NCI-H2227 (cell line): ENCODE measurements around the gene LRRC3.

Experiments used
- DNase-seq: peaks from one replicate; lab custom pipeline; 2025; ENCODE audit not compliant: unreplicated experiment; lab: John Stamatoyannopoulos, UW

Gene LRRC3

DNA sequence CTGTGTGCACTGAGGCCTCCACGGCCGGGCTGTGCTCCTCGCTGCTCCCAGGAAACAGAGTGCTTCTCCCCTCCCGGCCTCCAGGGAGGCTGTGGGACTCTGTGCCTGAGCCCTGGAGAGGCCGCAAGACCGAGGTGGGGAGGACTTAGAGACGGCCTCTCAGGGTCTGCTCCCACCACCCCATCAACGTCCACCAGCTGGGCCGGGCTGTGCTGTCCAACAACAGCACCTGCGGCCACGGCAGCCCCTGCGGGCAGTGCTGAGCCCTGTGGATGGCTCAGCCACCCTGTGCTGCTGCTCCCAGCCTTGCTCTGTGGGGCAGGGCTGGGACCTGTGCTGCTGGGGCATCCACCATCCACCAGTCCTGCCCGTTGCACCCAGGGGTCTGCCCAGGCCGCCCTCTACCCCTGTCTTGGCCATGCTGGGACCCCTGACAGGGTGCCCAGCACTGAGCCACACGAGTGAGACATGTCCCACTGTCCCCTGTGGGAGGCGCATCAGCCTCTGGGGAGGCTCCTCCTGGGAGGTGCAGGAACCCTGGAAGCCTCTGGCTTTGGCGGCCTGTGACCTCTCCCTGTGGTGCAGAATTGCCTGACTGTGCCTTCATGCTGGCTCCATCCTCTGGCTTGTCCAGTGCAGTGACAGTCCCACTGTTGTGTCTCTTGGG, 31.2 kb upstream of the LRRC3 start:
- no peak for DNase-seq

- no peak for DNase-seq
These were observed 30.6 kb upstream of the LRRC3 start for GRCh38 chr21:44424608-44425306.

DNA sequence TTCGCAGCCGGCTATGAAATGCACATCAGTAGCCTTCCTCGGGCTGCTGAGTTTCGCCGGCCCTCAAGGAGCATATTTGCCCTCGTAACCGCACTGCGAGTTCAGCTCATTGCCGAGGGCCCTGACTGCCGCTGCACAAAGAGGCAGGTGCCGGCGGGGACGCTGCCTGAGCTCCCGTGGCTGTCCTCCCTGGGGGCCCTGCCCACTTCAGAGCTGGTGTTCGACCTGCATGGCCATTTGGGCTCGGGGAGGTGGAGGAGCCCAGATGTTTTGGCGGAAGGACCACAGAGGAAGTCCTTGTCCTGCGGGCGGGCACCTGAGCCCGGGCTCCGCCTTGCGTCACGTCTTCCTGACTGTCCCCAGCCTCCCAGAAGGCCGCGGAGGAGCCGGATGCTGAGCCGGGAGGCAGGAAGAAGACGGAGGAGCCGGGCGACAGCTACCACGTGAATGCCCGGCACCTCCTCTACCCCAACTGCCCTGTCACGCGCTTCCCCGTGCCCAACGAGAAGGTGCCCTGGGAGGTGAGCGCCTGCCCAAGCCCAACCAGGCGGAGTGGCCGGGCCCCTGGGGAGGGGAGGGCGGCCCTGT, 29.9 kb upstream of the LRRC3 start:
- DNase-seq = no peak

- DNase-seq = no peak
These were observed 29.2 kb upstream of the LRRC3 start for GRCh38 chr21:44425895-44426662.

- DNase-seq = no peak
These were observed 28.6 kb upstream of the LRRC3 start for GRCh38 chr21:44426663-44427191.

DNA sequence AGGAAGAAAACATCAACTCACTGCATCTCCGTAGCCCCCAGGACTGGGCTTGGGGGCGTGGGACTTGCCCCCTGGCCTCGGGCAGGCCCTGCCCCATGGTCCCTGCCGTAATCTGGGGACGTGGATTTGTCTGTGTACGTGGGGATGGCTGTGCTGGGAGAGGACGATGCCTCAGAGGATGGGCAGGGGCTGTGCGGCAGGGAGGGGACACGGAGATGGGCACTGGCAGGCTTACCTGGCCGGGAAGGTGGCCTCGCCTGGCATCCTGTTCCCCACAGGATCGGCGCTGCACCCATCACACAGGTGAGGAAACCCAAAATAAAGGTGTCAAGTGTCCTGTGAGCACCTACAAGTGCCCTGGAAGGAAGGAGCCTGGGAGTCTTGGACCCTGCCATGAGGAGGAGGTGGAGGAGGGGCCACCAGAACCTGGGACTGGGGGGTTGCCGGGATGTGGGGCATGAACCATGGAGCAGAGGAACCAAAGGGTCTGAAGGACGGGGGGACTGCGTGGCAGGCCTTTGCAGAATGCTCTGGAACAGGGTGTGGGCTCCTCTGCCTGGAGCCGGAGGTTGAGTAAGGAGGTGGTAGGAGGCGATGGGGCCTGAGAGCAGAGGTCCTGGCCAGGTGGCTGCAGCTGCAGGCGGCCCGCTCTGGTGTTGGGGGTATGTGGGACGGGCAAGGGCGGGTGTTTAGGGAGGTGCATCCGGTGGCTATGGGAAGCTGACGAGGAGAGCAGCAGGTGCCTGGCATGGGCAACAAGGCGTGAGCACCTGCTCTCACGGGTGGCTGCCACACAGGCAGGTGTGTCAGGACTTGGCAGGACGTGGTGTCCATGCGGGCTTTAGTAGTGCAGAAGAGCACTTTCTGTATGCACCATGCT, 27.8 kb upstream of the LRRC3 start:
- DNase-seq = no peak

- no peak for DNase-seq
These were observed 26.9 kb upstream of the LRRC3 start for GRCh38 chr21:44428281-44428960.

DNA sequence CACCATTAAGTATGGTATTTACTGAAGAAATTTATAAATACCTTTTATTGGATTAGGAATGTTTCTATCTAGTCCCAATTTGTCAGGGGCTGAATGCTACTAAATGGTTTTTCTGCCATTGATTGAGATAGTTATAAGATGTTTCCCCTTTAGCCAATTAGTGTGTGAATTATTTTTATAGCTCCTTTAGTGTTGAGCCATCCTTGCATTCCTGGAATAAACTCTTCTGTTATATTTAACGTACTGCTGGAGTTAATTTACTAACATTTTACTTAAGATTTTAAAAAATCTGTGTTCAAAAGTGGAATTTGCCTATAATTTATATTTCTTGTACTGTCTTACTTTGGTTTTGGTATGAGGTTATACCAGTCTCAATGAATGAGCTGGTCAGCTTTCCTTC, 25.4 kb upstream of the LRRC3 start:
- DNase-seq = no peak

DNA sequence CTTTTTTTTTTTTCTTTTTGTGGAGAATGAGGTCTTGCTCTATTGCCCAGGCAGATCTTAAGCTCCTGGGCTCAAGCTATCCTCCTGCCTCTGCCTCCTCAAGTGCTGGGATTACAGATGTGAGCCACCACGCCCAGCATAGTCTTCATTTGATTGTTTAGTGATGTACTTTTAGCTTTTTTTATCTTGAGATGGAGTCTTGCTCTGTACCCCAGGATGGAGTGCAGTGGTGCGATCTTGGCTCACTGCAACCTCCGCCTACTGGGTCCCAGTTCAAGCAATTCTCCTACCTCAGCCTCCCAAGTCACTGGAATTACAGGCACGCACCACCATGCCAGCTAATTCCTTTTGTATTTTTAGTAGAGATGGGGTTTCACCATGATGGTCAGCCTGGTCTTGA, 24.0 kb upstream of the LRRC3 start:
- no peak for DNase-seq

- DNase-seq = no peak
These were observed 22.2 kb upstream of the LRRC3 start for GRCh38 chr21:44432841-44433790.

GRCh38 chr21:44433791-44434567, 21.3 kb upstream of the LRRC3 start:
- no peak for DNase-seq

DNA sequence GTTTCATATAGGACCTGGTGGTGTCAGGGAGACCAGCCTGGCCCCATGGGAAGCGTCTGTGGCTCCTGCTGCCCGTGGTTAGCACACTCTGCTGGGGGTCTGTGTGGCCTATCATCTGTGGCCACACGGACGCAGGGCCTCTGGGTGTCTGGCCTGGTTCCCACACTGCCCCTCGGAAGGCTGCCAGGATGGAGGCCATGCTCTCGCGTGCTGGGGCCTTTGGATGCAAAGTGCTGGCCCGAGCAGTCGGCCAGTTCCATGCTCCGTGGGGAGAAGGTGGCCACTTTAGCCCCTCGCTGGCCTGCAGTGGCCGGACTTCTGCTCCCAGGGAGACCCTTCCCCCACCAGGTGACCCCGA, 20.8 kb upstream of the LRRC3 start:
- DNase-seq = no peak

DNA sequence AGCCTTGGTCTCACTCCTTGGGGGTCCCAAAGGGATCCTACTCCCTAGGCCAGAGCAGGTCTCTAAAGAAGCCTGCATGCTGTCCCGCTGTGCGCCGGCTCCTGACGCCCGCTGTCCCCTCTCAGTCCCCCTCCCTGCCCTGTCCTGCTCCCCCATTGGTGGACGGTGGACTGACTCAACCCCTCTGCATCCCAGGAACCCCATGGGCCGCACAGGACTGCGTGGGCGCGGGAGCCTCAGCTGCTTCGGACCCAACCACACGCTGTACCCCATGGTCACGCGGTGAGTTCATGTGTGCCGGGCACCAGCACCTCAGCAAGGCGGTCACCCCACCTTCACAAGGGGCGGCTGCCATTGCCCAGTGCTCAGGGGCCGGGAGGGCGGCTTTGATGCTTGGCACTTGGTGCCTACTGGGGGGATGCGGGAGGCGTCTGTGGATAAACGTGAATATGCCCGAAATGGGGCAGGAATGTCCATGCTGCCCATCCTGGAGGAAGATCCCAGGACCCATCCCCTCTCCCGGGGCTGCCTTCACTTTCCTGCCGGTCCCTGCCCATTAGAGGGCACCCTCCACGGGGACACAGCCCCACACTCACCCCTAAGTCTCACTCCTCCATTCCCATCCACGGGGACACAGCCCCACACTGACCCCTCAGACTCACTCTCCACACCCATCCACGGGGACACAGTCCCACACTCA, 20.2 kb upstream of the LRRC3 start:
- DNase-seq = no peak

- no peak for DNase-seq
These were observed 19.1 kb upstream of the LRRC3 start for GRCh38 chr21:44436111-44436611.

DNA sequence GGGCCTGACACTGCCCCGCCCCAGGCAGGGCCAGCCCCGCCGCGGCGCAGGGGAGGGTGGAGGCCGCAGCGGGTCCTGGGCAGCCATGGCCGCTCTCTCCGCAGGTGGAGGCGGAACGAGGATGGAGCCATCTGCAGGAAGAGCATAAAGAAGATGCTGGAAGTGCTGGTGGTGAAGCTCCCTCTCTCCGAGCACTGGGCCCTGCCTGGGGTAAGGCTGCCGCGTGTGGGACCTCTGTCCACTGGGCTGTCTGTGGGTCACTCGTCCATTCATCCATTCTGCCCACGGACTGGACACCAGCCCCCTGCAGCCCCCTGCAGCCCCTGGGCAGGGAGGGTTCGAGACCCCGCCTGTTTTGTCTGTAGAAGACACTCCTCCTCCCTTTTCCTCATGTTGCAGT, 18.4 kb upstream of the LRRC3 start:
- no peak for DNase-seq

- no peak for DNase-seq
These were observed 18.0 kb upstream of the LRRC3 start for GRCh38 chr21:44437371-44437695.

DNA sequence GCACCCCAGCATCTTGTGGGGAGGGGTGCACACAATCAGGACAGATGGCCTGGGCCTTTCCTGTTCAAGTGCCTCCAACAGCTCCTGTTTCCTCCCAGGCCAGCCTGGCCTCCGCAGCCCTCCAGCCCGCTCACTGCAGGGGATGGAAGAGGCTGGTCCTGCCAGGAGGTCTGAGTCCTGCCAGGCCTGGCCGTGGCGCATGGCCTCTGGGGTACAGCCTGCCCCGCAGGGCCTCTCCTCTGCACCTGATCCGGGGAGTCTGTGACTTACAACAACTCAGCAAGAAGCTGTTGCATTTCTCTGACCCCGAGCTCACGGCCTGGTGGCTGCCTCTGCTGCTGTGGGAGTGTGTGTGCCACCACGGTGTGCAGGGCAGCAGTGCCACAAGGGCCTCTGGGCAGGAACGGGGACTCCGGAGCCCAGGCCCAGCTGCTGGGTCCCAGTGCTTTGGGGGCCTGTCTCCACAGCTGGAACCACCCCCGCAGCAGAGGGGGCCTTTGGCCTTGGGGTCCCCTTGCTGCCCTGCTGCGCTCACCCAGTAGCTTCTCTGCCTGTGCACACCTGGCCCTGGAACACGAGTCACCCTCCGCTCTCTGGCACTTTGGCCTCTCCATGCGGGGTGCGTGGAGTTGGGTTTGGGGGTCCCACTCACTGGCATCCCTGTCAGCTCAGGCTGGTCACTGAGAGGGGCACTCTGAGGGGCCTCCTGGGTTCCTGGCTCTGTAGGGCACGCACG, 17.4 kb upstream of the LRRC3 start:
- no peak for DNase-seq
